ENCODE results near the gene F2RL3. TPM values are rescaled to one million over a fixed set of nuclear protein-coding genes. Genes with fewer than 3 reads are reported as not detected.

The F2RL3 gene
- total and polyA plus RNA-seq, 9 of the 15 experiments (the other 6 are each of a cell fraction or from before 2014, with no cell fraction given) = 1.4 to 27.6 (median 11.9) TPM

GRCh38 chr19:16894080-16894479 lies 5.3 kb downstream of the F2RL3 start:
- no TSS peak for BruUV-seq (replicated peaks)
- ChIA-PET CTCF (ENCODE audit: low intra/inter-chr PET ratio) (no interaction called here), POLR2A (interaction anchor here (0.6 to 1.6 kb wide), 6 partner anchors 9 to 230 kb away, joined by 3 to 6 read pairs (median 4); no protein-coding TSS in a partner anchor)
- H3K4me2 ChIP-seq (ENCODE audit: insufficient read depth, low read length) = no peak overlapping the region
- in situ Hi-C loops (cut with MboI) (no loop called here), intact Hi-C loops (cut with micrococcal nuclease) (no loop called here)
- no peak overlapping the region for H3K4me3 ChIP-seq
- TF ChIP-seq POLR2G (IDR thresholded peaks at IDR 0.05; ENCODE audit: low read depth, low read length) (peak; percentile 6; the same call in 1 of the 2 replicates), TAL1 (IDR thresholded peaks at IDR 0.05) (no peak), TFAP4 (CRISPR knock-in tag; IDR thresholded peaks at IDR 0.05; ENCODE audit: borderline replicate concordance) (0 out of 2 replicates have a peak, but pooled peaks have one; percentile 11), ZBTB7A (IDR thresholded peaks at IDR 0.05; ENCODE audit: borderline replicate concordance, control insufficient read depth, low read depth, low read length) (peak; percentile 4; the same call in 1 of the 2 replicates), ETV6 (IDR thresholded peaks at IDR 0.05; ENCODE audit: borderline replicate concordance in 1 of 2, low read depth in 2 of 2, low read length in 1 of 2) (no peak), ETV6 (CRISPR knock-in tag; IDR thresholded peaks at IDR 0.05; ENCODE audit: borderline replicate concordance) (no peak), CBFA2T3 (IDR thresholded peaks at IDR 0.05) (0 out of 2 replicates have a peak, but pooled peaks have one; percentile 6)
- WGBS (ENCODE audit: insufficient coverage, low coverage, missing lambda C conversion rate) = 62% methylated on average over 7 of the region's 7 CpGs
- DNase-seq (ENCODE audit: extremely low read depth in 1 of 4, low spot score in 3 of 4) = peak in 1 of 4 experiments; percentile 14
- H3K9ac ChIP-seq (ENCODE audit: insufficient read depth in 1 of 2, low read depth in 2 of 2, low read length in 2 of 2) = peak overlapping the region in 1 of 2 experiments; percentile 88; a peak in 2 of 4 replicates
- peak overlapping the region; percentile 21 for H3K27ac ChIP-seq (ENCODE audit: extremely low read depth, low read depth, low read length)
- no peak for ATAC-seq
- peaks cover 35 to 83% of the 10 kb centered on the region in 2 experiments for H3K4me1 ChIP-seq (replicated peaks in 1 of 2; ENCODE audit: control insufficient read depth in 2 of 2, insufficient read depth in 2 of 2, low read length in 2 of 2)
- H3K9me1 ChIP-seq (ENCODE audit: control insufficient read depth, insufficient read depth, low read length) = no peaks in the 10 kb centered on the region
- H3K36me3 ChIP-seq (ENCODE audit: control insufficient read depth, insufficient read depth, low read length) = peaks cover 26% of the 10 kb centered on the region; the same call in 2 of the 3 replicates
- H4K20me1 ChIP-seq (replicated peaks; ENCODE audit: control insufficient read depth, insufficient read depth, low read length) = no peaks in the 10 kb centered on the region
- H3K9me3 ChIP-seq (replicated peaks; ENCODE audit: control insufficient read depth, insufficient read depth, low read depth, low read length) = no peaks in the 10 kb centered on the region
- peaks cover 40% of the 10 kb centered on the region for H3K79me2 ChIP-seq (ENCODE audit: control insufficient read depth, insufficient read depth, low read length)
- H3K27me3 ChIP-seq (ENCODE audit: control insufficient read depth in 2 of 2, insufficient read depth in 2 of 2, low read length in 2 of 2) = no peaks in the 10 kb centered on the region
- FAIRE-seq = no peak
- H2AFZ ChIP-seq (ENCODE audit: low read depth, low read length) = no peak overlapping the region
